GM18526 (cell line): ENCODE results near the gene PIEZO1.

ENCODE experiments used
- POLR2A ChIP-seq: IDR thresholded peaks from 3 replicates; pipeline ENCODE4 v1.6.1; 2011; ENCODE audit not compliant: insufficient read length; ENCODE audit errors: extremely low read depth

Gene PIEZO1

GRCh38 chr16:88769617-88770460, 15.2 kb downstream of the PIEZO1 start:
- no peak for TF ChIP-seq POLR2A

- no peak for TF ChIP-seq POLR2A
Measured at GRCh38 chr16:88768071-88768783, 16.8 kb downstream of the PIEZO1 start.

GRCh38 chr16:88767546-88768070, 17.4 kb downstream of the PIEZO1 start:
- TF ChIP-seq POLR2A = no peak

GRCh38 chr16:88766975-88767374, 18.0 kb downstream of the PIEZO1 start:
- TF ChIP-seq POLR2A = no peak

GRCh38 chr16:88764913-88765349, 20.1 kb downstream of the PIEZO1 start:
- no peak for TF ChIP-seq POLR2A

GRCh38 chr16:88764080-88764479, 20.9 kb downstream of the PIEZO1 start:
- TF ChIP-seq POLR2A = no peak

- TF ChIP-seq POLR2A = no peak
Measured at GRCh38 chr16:88763502-88764053, 21.4 kb downstream of the PIEZO1 start.

GRCh38 chr16:88762941-88763340, 22.1 kb downstream of the PIEZO1 start:
- TF ChIP-seq POLR2A = no peak

GRCh38 chr16:88762258-88762870, 22.7 kb downstream of the PIEZO1 start:
- TF ChIP-seq POLR2A = no peak

- no peak for TF ChIP-seq POLR2A
Measured at GRCh38 chr16:88761830-88762229, 23.2 kb downstream of the PIEZO1 start.

GRCh38 chr16:88761143-88761534, 23.9 kb downstream of the PIEZO1 start:
- no peak for TF ChIP-seq POLR2A

GRCh38 chr16:88760424-88761142, 24.4 kb downstream of the PIEZO1 start:
- no peak for TF ChIP-seq POLR2A

- TF ChIP-seq POLR2A = no peak
Measured at GRCh38 chr16:88759976-88760350, 25.1 kb downstream of the PIEZO1 start.

DNA sequence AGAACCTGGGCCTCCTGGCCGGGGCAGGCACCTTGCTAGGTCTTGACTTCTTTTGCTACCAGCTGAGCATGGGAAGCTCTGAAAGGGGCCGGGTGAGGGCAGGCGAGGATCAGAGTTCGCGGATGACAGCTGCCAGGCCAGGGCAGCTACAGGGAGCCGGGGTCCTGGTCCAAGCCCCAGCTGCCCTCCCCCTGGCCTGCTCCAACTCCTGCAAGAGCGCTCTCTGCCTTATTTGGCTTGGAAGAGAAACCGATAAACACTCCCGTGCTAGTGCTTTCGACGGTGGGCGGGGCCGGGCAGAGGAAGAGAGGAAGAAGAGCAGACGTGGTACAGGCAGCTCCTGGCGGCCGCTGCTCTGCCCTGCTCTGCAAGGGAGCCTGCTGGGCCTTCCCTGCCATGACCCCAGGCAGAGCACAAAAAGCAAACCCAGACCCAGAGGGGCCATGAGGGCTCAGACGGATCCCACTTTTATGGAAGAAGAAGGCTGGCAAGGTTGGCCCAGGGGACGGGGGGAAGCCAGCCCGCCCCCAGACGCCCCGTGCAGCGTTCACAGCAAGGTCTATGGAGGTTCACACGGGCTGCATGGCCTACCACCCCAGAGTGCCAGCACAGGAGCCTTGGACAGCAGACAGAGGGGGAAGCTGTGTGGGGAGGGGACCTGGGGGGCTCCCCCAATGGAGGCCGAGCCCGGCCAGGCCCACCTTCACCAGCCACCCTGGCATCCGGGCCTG, 25.6 kb downstream of the PIEZO1 start:
- TF ChIP-seq POLR2A = no peak

DNA sequence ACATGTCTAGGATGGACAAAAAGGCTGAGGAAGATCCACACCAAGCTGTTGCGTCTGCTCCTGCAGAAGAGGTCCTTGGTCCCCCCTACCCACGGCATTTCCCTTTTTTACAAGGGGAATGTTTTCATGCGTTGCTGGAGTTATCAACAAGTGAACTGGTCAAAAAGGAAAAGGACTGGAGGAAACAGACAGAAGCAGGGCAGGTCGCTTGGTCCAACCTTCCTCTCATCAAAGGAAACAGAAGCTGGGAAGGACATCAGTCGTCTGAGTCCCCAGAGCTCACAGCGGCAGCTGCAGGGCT, 26.1 kb downstream of the PIEZO1 start:
- TF ChIP-seq POLR2A = no peak
